ENCODE data around the gene FAM78A. TPM values are rescaled to one million over a fixed set of nuclear protein-coding genes. Genes with fewer than 3 reads are reported as not detected.

The FAM78A gene
- total RNA-seq, 4 donors from 2014 or later, result 1.9 to 9.9 (median 5.5) TPM

GRCh38 chr9:131234799-131235479 lies 41.4 kb downstream of the FAM78A start:
- ATAC-seq (ENCODE audit: low FRiP score) (no peak), DNase-seq (ENCODE audit: low spot score) (no peak)
- TF ChIP-seq CTCF (IDR thresholded peaks at IDR 0.05), result no peak

- DNase-seq (ENCODE audit: low spot score) (no peak), ATAC-seq (ENCODE audit: low FRiP score) (no peak)
- no peak for TF ChIP-seq CTCF (IDR thresholded peaks at IDR 0.05)
Measured at GRCh38 chr9:131233995-131234394, 42.3 kb downstream of the FAM78A start.

- DNase-seq (ENCODE audit: low spot score) (no peak), ATAC-seq (ENCODE audit: low FRiP score) (no peak)
- TF ChIP-seq CTCF (IDR thresholded peaks at IDR 0.05), result no peak
Measured at GRCh38 chr9:131233556-131233955, 42.8 kb downstream of the FAM78A start.

- TF ChIP-seq CTCF (IDR thresholded peaks at IDR 0.05), result no peak
- ATAC-seq (ENCODE audit: low FRiP score) (no peak), DNase-seq (ENCODE audit: low spot score) (no peak)
Measured at GRCh38 chr9:131228988-131229387, 47.3 kb downstream of the FAM78A start.

- no peak for TF ChIP-seq CTCF (IDR thresholded peaks at IDR 0.05)
- DNase-seq (ENCODE audit: low spot score) (no peak), ATAC-seq (ENCODE audit: low FRiP score) (no peak)
Measured at GRCh38 chr9:131227959-131228460, 48.3 kb downstream of the FAM78A start.

GRCh38 chr9:131227112-131227958 lies 49.0 kb downstream of the FAM78A start:
- TF ChIP-seq CTCF (IDR thresholded peaks at IDR 0.05), result no peak
- ATAC-seq (ENCODE audit: low FRiP score) (no peak), DNase-seq (ENCODE audit: low spot score) (peak; percentile 51)

Data from omental fat pad (tissue), 4 donors.